BJ (cell line): Measurements from ENCODE around the gene SI. TPM values are rescaled to one million over a fixed set of nuclear protein-coding genes. Genes with fewer than 3 reads are reported as not detected.

Experiments used
- CTCF ChIA-PET: fragments of 350-600 bp; formaldehyde crosslinking; extraction: SDS; loops from one replicate; lab custom pipeline; 2021; ENCODE audit warnings: antibody characterized with exemption, inconsistent platforms; lab: Yijun Ruan, JAX
- POLR2A ChIA-PET: fragments of 300-600 bp; sonication (Branson Sonifier 250); formaldehyde crosslinking; extraction: SDS; loops from one replicate; lab custom pipeline; 2021; ENCODE audit warnings: antibody characterized with exemption; lab: Charles Lee
- DNase-seq: peaks from one replicate; pipeline ENCODE4 v3.0.0-alpha.2; 2011; ENCODE audit warnings: low read depth
- H3K27me3 ChIP-seq: 2 replicates; pipeline ENCODE4 v1.6.0; 2011; ENCODE audit warnings: low read length; ENCODE audit not compliant: control insufficient read depth, insufficient read depth
- H3K36me3 ChIP-seq: 2 replicates; pipeline ENCODE4 v1.5.1; 2011; ENCODE audit warnings: low read length; ENCODE audit not compliant: control insufficient read depth, insufficient read depth
- H3K4me3 ChIP-seq: 2 replicates; pipeline ENCODE4 v1.5.1; 2011; ENCODE audit warnings: low read depth, mild to moderate bottlenecking, control low read depth, low read length
- polyA plus RNA-seq: library from polyadenylated mRNA; depleted of rRNA; stranded (reverse); fragments of >200 nt; gene quantifications from 2 replicates; pipeline ENCODE4 v1.2.3, GENCODE V29; 2011; rRNA removed
- small RNA-seq: library from RNA; depleted of rRNA; stranded (forward); fragments of <200 nt; gene quantifications from one replicate; pipeline ENCODE3, GENCODE V24; 2012; ENCODE audit warnings: low replicate concordance, low read depth; ENCODE audit not compliant: insufficient read length
- TF ChIP-seq, protein P1 (sequence below): IDR thresholded peaks from 2 replicates; pipeline ENCODE4 v1.5.1; 2011; ENCODE audit warnings: low read depth, mild to moderate bottlenecking, control low read depth, inconsistent platforms, low read length, moderate library complexity; ENCODE audit not compliant: insufficient read depth

SI gene
- polyA plus RNA-seq, 1 experiment = not detected

DNA sequence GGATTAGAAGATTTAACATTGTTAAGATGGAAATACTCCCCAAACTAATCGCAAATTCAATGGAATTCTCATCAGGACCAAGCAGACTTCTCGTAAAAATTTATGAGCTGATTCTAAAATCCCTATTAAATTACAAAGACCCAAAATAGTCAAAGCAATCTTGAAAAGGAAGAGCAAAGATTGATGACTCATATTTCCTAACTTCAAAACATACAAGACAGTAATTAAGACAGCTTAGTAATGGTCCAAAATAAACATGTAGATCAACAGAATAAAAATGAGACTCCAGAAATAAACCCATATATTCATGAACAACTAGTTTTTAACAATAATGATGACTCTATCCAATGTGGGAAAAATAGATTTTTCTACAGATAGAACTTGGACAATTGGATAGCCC lies 148.7 kb downstream of the SI start:
- POLR2A ChIA-PET = no interaction called here
- Histone ChIP-seq H3K36me3 (no peaks in the 10 kb centered on the region), H3K4me3 (no peak overlapping the region), H3K27me3 (no peaks in the 10 kb centered on the region)
- no peak for DNase-seq
- CTCF ChIA-PET = no interaction called here
- TF ChIP-seq, protein P1, sequence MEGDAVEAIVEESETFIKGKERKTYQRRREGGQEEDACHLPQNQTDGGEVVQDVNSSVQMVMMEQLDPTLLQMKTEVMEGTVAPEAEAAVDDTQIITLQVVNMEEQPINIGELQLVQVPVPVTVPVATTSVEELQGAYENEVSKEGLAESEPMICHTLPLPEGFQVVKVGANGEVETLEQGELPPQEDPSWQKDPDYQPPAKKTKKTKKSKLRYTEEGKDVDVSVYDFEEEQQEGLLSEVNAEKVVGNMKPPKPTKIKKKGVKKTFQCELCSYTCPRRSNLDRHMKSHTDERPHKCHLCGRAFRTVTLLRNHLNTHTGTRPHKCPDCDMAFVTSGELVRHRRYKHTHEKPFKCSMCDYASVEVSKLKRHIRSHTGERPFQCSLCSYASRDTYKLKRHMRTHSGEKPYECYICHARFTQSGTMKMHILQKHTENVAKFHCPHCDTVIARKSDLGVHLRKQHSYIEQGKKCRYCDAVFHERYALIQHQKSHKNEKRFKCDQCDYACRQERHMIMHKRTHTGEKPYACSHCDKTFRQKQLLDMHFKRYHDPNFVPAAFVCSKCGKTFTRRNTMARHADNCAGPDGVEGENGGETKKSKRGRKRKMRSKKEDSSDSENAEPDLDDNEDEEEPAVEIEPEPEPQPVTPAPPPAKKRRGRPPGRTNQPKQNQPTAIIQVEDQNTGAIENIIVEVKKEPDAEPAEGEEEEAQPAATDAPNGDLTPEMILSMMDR = no peak

Small RNA genes lying within 50 kb of the gene (small RNA-seq; reads per million reads assigned to genes)
- gene RF00019 = not detected

Other genes starting within 250 kb of the SI start
- not detected in 2 replicates for gene SLITRK3, start 117.9 kb upstream of the SI start, polyA plus RNA-seq